ENCODE measurements around the gene STAT4. TPM values are rescaled to one million over a fixed set of nuclear protein-coding genes. Genes with fewer than 3 reads are reported as not detected.

STAT4 gene
- total RNA-seq, 1 experiment from 2014 or later: 0.33 TPM

- H4K91ac ChIP-seq (ENCODE audit: insufficient read length, low read depth, low read length): no peak overlapping the region
- H3K4ac ChIP-seq (ENCODE audit: low read depth, low read length): no peak overlapping the region
- H2BK5ac ChIP-seq (ENCODE audit: insufficient read length, low read length): no peak overlapping the region
- no peak overlapping the region for H3K56ac ChIP-seq (ENCODE audit: insufficient read length, low read depth, low read length)
- no peak overlapping the region for H3K14ac ChIP-seq (ENCODE audit: insufficient read depth, low read length)
- H3K27ac Mint-ChIP-seq: no peak overlapping the region
- no peak overlapping the region for H2BK15ac ChIP-seq (ENCODE audit: low read depth, low read length)
- no peaks in the 10 kb centered on the region for H3K23me2 ChIP-seq (ENCODE audit: insufficient read length, low read depth, low read length, poor library complexity, severe bottlenecking)
- peaks cover 33 to 76% (median 66%) of the 10 kb centered on the region in 3 experiments for H3K36me3 Mint-ChIP-seq (ENCODE audit: insufficient read depth in 1 of 3, low read depth in 3 of 3)
- no peak overlapping the region for H2AFZ ChIP-seq (ENCODE audit: low read length)
- H3K4me3 Mint-ChIP-seq: no peak overlapping the region
- H3K27me3 Mint-ChIP-seq (ENCODE audit: low read depth): no peaks in the 10 kb centered on the region
- no peaks in the 10 kb centered on the region; a peak in 1 of 5 replicates for H3K9me3 Mint-ChIP-seq
- peaks cover 2% of the 10 kb centered on the region; the same call in 1 of the 2 replicates for H3K79me2 ChIP-seq (ENCODE audit: insufficient read depth, low read length)
- no peaks in the 10 kb centered on the region for H4K20me1 ChIP-seq (ENCODE audit: control insufficient read depth, insufficient read depth, insufficient read length)
- H3K9ac ChIP-seq (ENCODE audit: extremely low read depth, insufficient read length, low read length): no peak overlapping the region
- WGBS (ENCODE audit: extremely low coverage, insufficient read length, low lambda C conversion rate): no CpG with 5 or more reads among the region's 3 CpGs
- DNase-seq: no peak
- no peak overlapping the region for H4K5ac ChIP-seq (ENCODE audit: insufficient read length, low read depth, low read length)
- H3K4me1 ChIP-seq (ENCODE audit: insufficient read depth, low read length): no peaks in the 10 kb centered on the region
- H2BK120ac ChIP-seq (ENCODE audit: low read depth, low read length, poor library complexity, severe bottlenecking): no peak overlapping the region
- no peak for TF ChIP-seq CTCF (conservative IDR thresholded peaks at IDR 0.05)
- H3T11ph ChIP-seq (ENCODE audit: low read length): no peak overlapping the region
- H3K4me2 ChIP-seq (ENCODE audit: insufficient read depth, insufficient read length, low read length): no peak overlapping the region
- no peak overlapping the region for H2BK12ac ChIP-seq (ENCODE audit: insufficient read length, low read depth, low read length)
- H3K23ac ChIP-seq (ENCODE audit: insufficient read length, low read depth, low read length): no peak overlapping the region
- H2BK20ac ChIP-seq (ENCODE audit: low read depth, low read length, poor library complexity, severe bottlenecking): no peak overlapping the region
- no peak overlapping the region for H2AK5ac ChIP-seq (ENCODE audit: insufficient read length, low read length)
- H3K79me1 ChIP-seq (ENCODE audit: insufficient read depth, low read depth, low read length, poor library complexity, severe bottlenecking): no peaks in the 10 kb centered on the region
- no peak overlapping the region for H4K8ac ChIP-seq (replicated peaks; ENCODE audit: insufficient read length, low read depth, low read length)
- H3K27me3 ChIP-seq (ENCODE audit: insufficient read depth, low read length): no peaks in the 10 kb centered on the region
- H3K27ac ChIP-seq (ENCODE audit: insufficient read length, low read depth, low read length): no peak overlapping the region
- H3K9me3 ChIP-seq (ENCODE audit: control insufficient read depth, low read depth, low read length): no peaks in the 10 kb centered on the region
- H3K18ac ChIP-seq (ENCODE audit: insufficient read length, low read depth, low read length): no peak overlapping the region
- no peaks in the 10 kb centered on the region for H3K4me1 Mint-ChIP-seq
Observed at GRCh38 chr2:191006297-191006696, 144.5 kb downstream of the STAT4 start.
